Keratinocyte (primary cell): ENCODE results near the gene WDR83. TPM values are rescaled to one million over a fixed set of nuclear protein-coding genes. Genes with fewer than 3 reads are reported as not detected.

Experiments
- DNase-seq: peaks from one replicate; pipeline ENCODE4 v3.0.0-alpha.2; 2011; ENCODE audit warnings: low read depth, missing footprints, low spot score
- FAIRE-seq: peaks from 2 replicates; lab custom pipeline; 2011; peaks lifted over from hg19 to GRCh38; lab: Jason Lieb, UNC
- H2AFZ ChIP-seq: 2 replicates; pipeline ENCODE4 v1.6.0; 2012; ENCODE audit warnings: low read length, control low read depth, inconsistent platforms; ENCODE audit not compliant: control insufficient read depth
- H3K27ac ChIP-seq: 2 replicates; pipeline ENCODE4 v1.5.1; 2011; ENCODE audit warnings: low read length; ENCODE audit not compliant: control insufficient read depth, insufficient read depth
- H3K27me3 ChIP-seq: 3 replicates; pipeline ENCODE4 v1.6.0; 2011; ENCODE audit warnings: low read length; ENCODE audit not compliant: control insufficient read depth, insufficient read depth; ENCODE audit errors: extremely low read depth
- H3K36me3 ChIP-seq, 2 experiments: 2 replicates in 1 of 2; 3 replicates in 1 of 2; pipeline ENCODE4 v1.5.1; 2011; ENCODE audit warnings: low read length in 2 of 2, mild to moderate bottlenecking in 1 of 2; ENCODE audit not compliant: control insufficient read depth in 2 of 2, insufficient read depth in 2 of 2; ENCODE audit errors: extremely low read depth in 1 of 2
- H3K4me1 ChIP-seq: 3 replicates; pipeline ENCODE4 v1.5.1; 2011; ENCODE audit warnings: low read length; ENCODE audit not compliant: control insufficient read depth, insufficient read depth; ENCODE audit errors: extremely low read depth
- H3K4me2 ChIP-seq: 3 replicates; pipeline ENCODE4 v1.6.0; 2011; ENCODE audit warnings: low read depth, low read length; ENCODE audit not compliant: control insufficient read depth, insufficient read depth; ENCODE audit errors: extremely low read depth
- H3K4me3 ChIP-seq, 3 experiments: fragments of 200-600 bp in 1 of 3; sonication (generic) in 1 of 3; 2 replicates in 2 of 3; 3 replicates in 1 of 3; pipeline ENCODE4 v1.5.1; 2011 to 2016; ENCODE audit warnings: low read length in 3 of 3, mild to moderate bottlenecking in 3 of 3, control low read depth in 2 of 3, inconsistent platforms in 1 of 3, low read depth in 1 of 3, mixed read lengths in 1 of 3, mixed run types in 1 of 3, moderate library complexity in 1 of 3; ENCODE audit not compliant: control insufficient read depth in 2 of 3, insufficient read depth in 2 of 3; ENCODE audit errors: extremely low read depth in 1 of 3
- H3K79me2 ChIP-seq: 2 replicates; pipeline ENCODE4 v1.6.0; 2012; ENCODE audit warnings: low read length; ENCODE audit not compliant: control insufficient read depth, insufficient read depth
- H3K9ac ChIP-seq: 3 replicates; pipeline ENCODE4 v1.6.0; 2011; ENCODE audit warnings: low read length; ENCODE audit not compliant: control insufficient read depth, insufficient read depth; ENCODE audit errors: extremely low read depth
- H3K9me1 ChIP-seq: 3 replicates; pipeline ENCODE4 v1.6.0; 2011; ENCODE audit warnings: low read length; ENCODE audit not compliant: control insufficient read depth, insufficient read depth; ENCODE audit errors: extremely low read depth
- H3K9me3 ChIP-seq: 2 replicates; pipeline ENCODE4 v1.5.1; 2012; ENCODE audit warnings: low read depth, low read length; ENCODE audit not compliant: control insufficient read depth
- H4K20me1 ChIP-seq: 3 replicates; pipeline ENCODE4 v1.6.0; 2011; ENCODE audit warnings: low read length; ENCODE audit not compliant: control insufficient read depth, insufficient read depth; ENCODE audit errors: extremely low read depth
- EZH2 ChIP-seq: IDR thresholded peaks from one replicate; pipeline ENCODE4 v1.6.1; 2012; ENCODE audit warnings: inconsistent platforms, mild to moderate bottlenecking, low read length, moderate library complexity
- dilution Hi-C: fragments of 300-500 bp; cut with MboI; formaldehyde crosslinking; loops from one replicate; pipeline ENCODE4 v1.7.0; 2020; ENCODE audit warnings: low sequenced_read_pairs; ENCODE audit not compliant: extremely low pct_ligation_motif_present
- polyA plus RNA-seq, 5 experiments: library from polyadenylated mRNA; depleted of rRNA in 3 of 5; stranded (reverse) in 3 of 5; stranded (forward) in 1 of 5; unstranded in 1 of 5; fragments of >200 nt; gene quantifications; 1 replicate in 1 of 5; 2 replicates in 3 of 5; 3 replicates in 1 of 5; pipeline versions ENCODE4 v1.2.1 to v1.2.3, GENCODE V29; 2011 to 2012; ENCODE audit warnings: missing spikeins in 2 of 5, low read depth in 1 of 5, low replicate concordance in 1 of 5
- TF ChIP-seq, protein P1 (sequence below), 3 experiments: IDR thresholded peaks in 1 of 3; conservative IDR thresholded peaks in 1 of 3; optimal IDR thresholded peaks in 1 of 3; 2 replicates in 2 of 3; 3 replicates in 1 of 3; pipeline versions ENCODE3 to v1.5.1; 2011; ENCODE audit warnings: low read length in 3 of 3, mild to moderate bottlenecking in 3 of 3, moderate library complexity in 2 of 3, control low read depth in 1 of 3, inconsistent platforms in 1 of 3; ENCODE audit not compliant: insufficient read depth in 2 of 3; ENCODE audit errors: extremely low read depth in 1 of 3

The WDR83 gene
- polyA plus RNA-seq, 1 donor (not counting 4 experiments of a cell fraction or from before 2014, with no cell fraction given), result 3.8 TPM

DNA sequence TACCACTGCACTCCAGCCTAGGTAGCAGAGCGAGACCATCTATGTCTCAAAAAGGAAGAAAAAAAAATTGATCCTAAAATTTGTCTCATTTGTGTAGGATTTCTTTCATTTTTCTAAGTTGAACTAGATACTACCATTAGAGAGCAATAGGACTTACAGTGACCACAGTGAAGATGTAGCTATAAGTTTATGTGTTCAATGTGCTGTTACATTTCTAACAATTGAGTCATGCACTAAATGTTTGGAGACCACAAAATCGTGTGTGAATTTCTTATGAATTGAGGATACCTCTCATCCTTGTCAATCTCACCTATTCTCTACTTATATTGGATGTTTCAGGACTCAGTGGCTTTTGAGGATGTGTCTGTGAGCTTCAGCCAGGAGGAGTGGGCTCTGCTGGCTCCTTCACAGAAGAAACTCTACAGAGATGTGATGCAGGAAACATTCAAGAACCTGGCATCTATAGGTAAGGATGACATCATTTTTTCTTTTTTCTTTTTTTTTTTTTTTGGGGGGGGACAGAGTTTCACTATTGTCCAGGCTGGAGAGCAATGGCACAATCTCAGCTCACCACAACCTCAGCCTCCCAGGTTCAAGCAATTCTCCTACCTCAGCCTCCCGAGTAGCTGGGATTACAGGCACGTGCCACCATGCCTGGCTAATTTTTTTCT, 43.1 kb upstream of the WDR83 start:
- no peak overlapping the region for H2AFZ ChIP-seq
- H3K36me3 ChIP-seq, result peaks cover 13 to 20% of the 10 kb centered on the region in 2 experiments
- H3K4me3 ChIP-seq, result no peak overlapping the region
- H3K27me3 ChIP-seq, result no peaks in the 10 kb centered on the region
- H3K9ac ChIP-seq, result no peak overlapping the region
- no peaks in the 10 kb centered on the region for H4K20me1 ChIP-seq
- H3K4me2 ChIP-seq, result no peak overlapping the region
- no peak for TF ChIP-seq EZH2
- TF ChIP-seq, protein P1, sequence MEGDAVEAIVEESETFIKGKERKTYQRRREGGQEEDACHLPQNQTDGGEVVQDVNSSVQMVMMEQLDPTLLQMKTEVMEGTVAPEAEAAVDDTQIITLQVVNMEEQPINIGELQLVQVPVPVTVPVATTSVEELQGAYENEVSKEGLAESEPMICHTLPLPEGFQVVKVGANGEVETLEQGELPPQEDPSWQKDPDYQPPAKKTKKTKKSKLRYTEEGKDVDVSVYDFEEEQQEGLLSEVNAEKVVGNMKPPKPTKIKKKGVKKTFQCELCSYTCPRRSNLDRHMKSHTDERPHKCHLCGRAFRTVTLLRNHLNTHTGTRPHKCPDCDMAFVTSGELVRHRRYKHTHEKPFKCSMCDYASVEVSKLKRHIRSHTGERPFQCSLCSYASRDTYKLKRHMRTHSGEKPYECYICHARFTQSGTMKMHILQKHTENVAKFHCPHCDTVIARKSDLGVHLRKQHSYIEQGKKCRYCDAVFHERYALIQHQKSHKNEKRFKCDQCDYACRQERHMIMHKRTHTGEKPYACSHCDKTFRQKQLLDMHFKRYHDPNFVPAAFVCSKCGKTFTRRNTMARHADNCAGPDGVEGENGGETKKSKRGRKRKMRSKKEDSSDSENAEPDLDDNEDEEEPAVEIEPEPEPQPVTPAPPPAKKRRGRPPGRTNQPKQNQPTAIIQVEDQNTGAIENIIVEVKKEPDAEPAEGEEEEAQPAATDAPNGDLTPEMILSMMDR (optimal IDR thresholded peaks at IDR 0.05 in 1 of 3, IDR thresholded peaks at IDR 0.05 in 1 of 3, conservative IDR thresholded peaks at IDR 0.05 in 1 of 3; ENCODE audit: extremely low read depth in 1 of 3, insufficient read depth in 2 of 3, low read length in 3 of 3), result no peak
- no peak overlapping the region for H3K27ac ChIP-seq
- DNase-seq (no peak), FAIRE-seq (no peak)
- no peaks in the 10 kb centered on the region for H3K4me1 ChIP-seq
- dilution Hi-C loops, result no loop called here
- H3K9me3 ChIP-seq, result peaks cover 17% of the 10 kb centered on the region
- H3K9me1 ChIP-seq, result no peaks in the 10 kb centered on the region
- peaks cover 37% of the 10 kb centered on the region for H3K79me2 ChIP-seq

DNA sequence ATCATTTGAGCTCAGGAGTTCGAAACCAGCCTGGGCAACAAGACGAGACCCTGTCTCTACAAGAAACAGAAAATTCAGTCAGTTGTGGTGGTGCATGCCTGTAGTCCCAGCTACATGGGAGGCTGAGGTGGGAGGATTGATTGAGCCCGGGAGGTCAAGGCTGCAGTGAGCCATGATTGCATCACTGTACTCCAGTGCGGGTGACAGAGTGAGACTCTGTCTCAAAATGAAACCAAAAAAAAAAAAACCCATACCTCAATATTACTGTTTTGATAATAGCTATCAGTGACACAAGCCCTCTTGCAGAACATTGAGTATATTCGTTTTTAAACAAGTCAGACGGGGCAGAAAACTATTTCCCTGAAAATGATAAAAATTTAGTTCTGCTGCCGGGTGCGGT, 39.6 kb upstream of the WDR83 start:
- H2AFZ ChIP-seq, result no peak overlapping the region
- peaks cover 10% of the 10 kb centered on the region for H3K79me2 ChIP-seq
- no peaks in the 10 kb centered on the region for H3K9me1 ChIP-seq
- TF ChIP-seq, protein P1 (optimal IDR thresholded peaks at IDR 0.05 in 1 of 3, IDR thresholded peaks at IDR 0.05 in 1 of 3, conservative IDR thresholded peaks at IDR 0.05 in 1 of 3; ENCODE audit: extremely low read depth in 1 of 3, insufficient read depth in 2 of 3, low read length in 3 of 3), result no peak
- TF ChIP-seq EZH2, result no peak
- H3K27ac ChIP-seq, result no peak overlapping the region
- H3K4me2 ChIP-seq, result no peak overlapping the region
- no peaks in the 10 kb centered on the region for H3K27me3 ChIP-seq
- H4K20me1 ChIP-seq, result no peaks in the 10 kb centered on the region
- dilution Hi-C loops, result no loop called here
- no peaks in the 10 kb centered on the region for H3K4me1 ChIP-seq
- peaks cover 31% of the 10 kb centered on the region for H3K9me3 ChIP-seq
- DNase-seq (no peak), FAIRE-seq (no peak)
- H3K36me3 ChIP-seq, result peaks cover 16 to 26% of the 10 kb centered on the region in 2 experiments
- no peak overlapping the region for H3K9ac ChIP-seq
- no peak overlapping the region for H3K4me3 ChIP-seq
